HepG2 (cell line): ENCODE data around the gene ZNF625. TPM values are rescaled to one million over a fixed set of nuclear protein-coding genes. Genes with fewer than 3 reads are reported as not detected.

Experiments
- BCL3 ChIP-seq: sonication (generic); formaldehyde crosslinking; IDR thresholded peaks from 2 replicates; pipeline ENCODE4 v1.5.1; 2020; ENCODE audit warnings: mild to moderate bottlenecking, missing genetic modification reagents, moderate library complexity
- CSRNP1 ChIP-seq: sonication (generic); formaldehyde crosslinking; IDR thresholded peaks from 2 replicates; pipeline ENCODE4 v1.8.1; 2023; ENCODE audit warnings: mild to moderate bottlenecking, missing genetic modification reagents
- DMAP1 ChIP-seq: IDR thresholded peaks from 2 replicates; pipeline ENCODE4 v1.6.1; 2016
- DR1 ChIP-seq: sonication (generic); formaldehyde crosslinking; IDR thresholded peaks from 2 replicates; pipeline ENCODE4 v1.8.0; 2021; ENCODE audit warnings: mild to moderate bottlenecking, missing genetic modification reagents, inconsistent platforms
- ETV5 ChIP-seq: IDR thresholded peaks from 2 replicates; pipeline ENCODE4 v1.6.1; 2018; ENCODE audit warnings: missing biosample characterization, missing genetic modification reagents, inconsistent platforms, borderline replicate concordance
- HIVEP1 ChIP-seq: sonication (generic); formaldehyde crosslinking; IDR thresholded peaks from 2 replicates; pipeline ENCODE4 v1.4.0; 2020; ENCODE audit warnings: mild to moderate bottlenecking, missing genetic modification reagents
- MAX ChIP-seq: IDR thresholded peaks from 2 replicates; pipeline ENCODE4 v1.6.1; 2012; ENCODE audit warnings: inconsistent platforms
- MYPOP ChIP-seq: sonication (generic); formaldehyde crosslinking; IDR thresholded peaks from 2 replicates; pipeline ENCODE4 v1.8.1; 2023; ENCODE audit warnings: mild to moderate bottlenecking, moderate library complexity, missing genetic modification reagents
- ONECUT2 ChIP-seq: sonication (generic); formaldehyde crosslinking; IDR thresholded peaks from 2 replicates; pipeline ENCODE4 v1.4.0; 2020; ENCODE audit warnings: missing genetic modification reagents
- POGZ ChIP-seq: sonication (generic); formaldehyde crosslinking; IDR thresholded peaks from 2 replicates; pipeline ENCODE4 v1.4.0; 2020; ENCODE audit warnings: mild to moderate bottlenecking, missing genetic modification reagents
- SOX6 ChIP-seq, 2 experiments: fragments of 450-650 bp in 1 of 2; sonication (generic) in 1 of 2; formaldehyde crosslinking in 1 of 2; IDR thresholded peaks; 2 replicates each; pipeline versions ENCODE4 v1.4.0 to v1.6.1; 2017 to 2020; ENCODE audit warnings: antibody characterized with exemption in 1 of 2, mild to moderate bottlenecking in 1 of 2, missing genetic modification reagents in 1 of 2
- ZC3H4 ChIP-seq: sonication (generic); formaldehyde crosslinking; IDR thresholded peaks from 2 replicates; pipeline ENCODE4 v1.4.0; 2020; ENCODE audit warnings: missing genetic modification reagents, borderline replicate concordance
- ZNF260 ChIP-seq: sonication (generic); formaldehyde crosslinking; IDR thresholded peaks from 2 replicates; pipeline ENCODE4 v1.4.0; 2020; ENCODE audit warnings: missing genetic modification reagents, low read depth, mild to moderate bottlenecking, borderline replicate concordance
- ZNF33B ChIP-seq: sonication (generic); formaldehyde crosslinking; IDR thresholded peaks from 2 replicates; pipeline ENCODE4 v1.5.1; 2020; ENCODE audit warnings: mild to moderate bottlenecking, missing genetic modification reagents
- ZNF431 ChIP-seq: sonication (generic); formaldehyde crosslinking; IDR thresholded peaks from 2 replicates; pipeline ENCODE4 v1.9.0; 2022; ENCODE audit warnings: missing genetic modification reagents, low read depth, mild to moderate bottlenecking, borderline replicate concordance
- ZNF572 ChIP-seq: sonication (generic); formaldehyde crosslinking; IDR thresholded peaks from 2 replicates; pipeline ENCODE4 v1.5.1; 2020; ENCODE audit warnings: mild to moderate bottlenecking, missing genetic modification reagents
- ZNF614 ChIP-seq: IDR thresholded peaks from 2 replicates; pipeline ENCODE4 v1.6.1; 2018; ENCODE audit warnings: missing biosample characterization, missing genetic modification reagents, inconsistent platforms, borderline replicate concordance
- ZNF639 ChIP-seq: conservative IDR thresholded peaks from 2 replicates; pipeline ENCODE4 v1.6.1; 2018; ENCODE audit warnings: missing genetic modification reagents
- ZNF891 ChIP-seq: sonication (generic); formaldehyde crosslinking; IDR thresholded peaks from 2 replicates; pipeline ENCODE4 v1.5.0; 2020; ENCODE audit warnings: mild to moderate bottlenecking, missing genetic modification reagents
- ZSCAN12 ChIP-seq: sonication (generic); formaldehyde crosslinking; IDR thresholded peaks from 2 replicates; pipeline ENCODE4 v1.9.0; 2021; ENCODE audit warnings: mild to moderate bottlenecking, missing genetic modification reagents
- polyA plus RNA-seq, 8 experiments: library from polyadenylated mRNA; depleted of rRNA in 3 of 8; stranded (reverse) in 7 of 8; unstranded in 1 of 8; fragments of >200 nt; fragmentation: Illumina TruSeq in 4 of 8; extraction: Trizol in 4 of 8; gene quantifications; 2 replicates each; pipeline versions ENCODE4 v1.2.1 to v1.2.3, GENCODE V29; 2011 to 2016; ENCODE audit warnings: low read depth in 4 of 8, missing spikeins in 1 of 8, mixed read lengths in 1 of 8; ENCODE audit not compliant: insufficient read depth in 1 of 8
- total RNA-seq, 5 experiments: library from RNA; depleted of rRNA; stranded (reverse); fragments of >200 nt; fragmentation: Illumina TruSeq; extraction: Trizol; gene quantifications; 2 replicates each; pipeline ENCODE4 v1.2.3, GENCODE V29; 2016; ENCODE audit warnings: low read depth in 1 of 5

ZNF625 gene
- total and polyA plus RNA-seq, 2 of the 13 experiments (the other 11 are each of a cell fraction or from before 2014, with no cell fraction given), result 1.7 to 12.2 TPM

GRCh38 chr19:12162882-12163806 lies 6.6 kb upstream of the ZNF625 start, which contains the start of gene ZNF136 (continued):
- TF ChIP-seq POGZ (CRISPR knock-in tag) (peak; percentile 20), ZNF891 (CRISPR knock-in tag) (peak; percentile 83; the same call in 1 of the 2 replicates), ZNF260 (CRISPR knock-in tag) (no peak), HIVEP1 (CRISPR knock-in tag) (peak; percentile 47; the same call in 1 of the 2 replicates), MAX (peak; percentile 35; the same call in 1 of the 2 replicates), BCL3 (peak; percentile 90), ZNF431 (0 out of 2 replicates have a peak, but pooled peaks have one; percentile 11), ZNF572 (0 out of 2 replicates have a peak, but pooled peaks have one; percentile 53), ZNF33B (CRISPR knock-in tag) (0 out of 2 replicates have a peak, but pooled peaks have one; percentile 79), DMAP1 (CRISPR knock-in tag) (peak; percentile 56; the same call in 1 of the 2 replicates), ZNF639 (0 out of 2 replicates have a peak, but pooled peaks have one; percentile 59), ZNF614 (CRISPR knock-in tag) (peak; percentile 36; the same call in 1 of the 2 replicates), CSRNP1 (CRISPR knock-in tag) (peak; percentile 48; the same call in 1 of the 2 replicates), DR1 (peak; percentile 67), ETV5 (CRISPR knock-in tag) (peak; percentile 74; the same call in 1 of the 2 replicates), ONECUT2 (CRISPR knock-in tag) (no peak), ZSCAN12 (CRISPR knock-in tag) (no peak; the same call in 1 of the 2 replicates), ZC3H4 (CRISPR knock-in tag) (no peak), SOX6 (IDR thresholded peaks at IDR 0.05) (no peak), SOX6 (CRISPR knock-in tag; IDR thresholded peaks at IDR 0.05) (no peak), MYPOP (CRISPR knock-in tag) (peak; percentile 69; the same call in 1 of the 2 replicates)
